Spleen (tissue), 7 donors: Measurements from ENCODE around the gene HES6.

Source experiments
- CTCF ChIP-seq, 11 experiments: fragments of 200-600 bp in 7 of 11; fragments of 450-650 bp in 4 of 11; sonication (generic) in 4 of 11; IDR thresholded peaks in 8 of 11; conservative IDR thresholded peaks in 3 of 11; 1 replicate in 7 of 11; 2 replicates in 4 of 11; pipeline versions ENCODE4 v1.4.0 to v1.8.0; 2016 to 2021; ENCODE audit warnings: antibody characterized with exemption in 11 of 11, inconsistent platforms in 4 of 11, mild to moderate bottlenecking in 1 of 11
- POLR2A ChIP-seq, 3 donors: fragments of 450-650 bp; IDR thresholded peaks; one replicate each; pipeline ENCODE4 v1.5.1; 2017; ENCODE audit warnings: antibody characterized with exemption in 3 of 3, mild to moderate bottlenecking in 1 of 3
- POLR2AphosphoS5 ChIP-seq, 3 donors: sonication (generic); formaldehyde crosslinking; IDR thresholded peaks; one replicate each; pipeline ENCODE4 v1.5.1; 2017; ENCODE audit warnings: antibody characterized with exemption in 3 of 3
- donor health status: DM: no; HTN: no; CAD: no; lungs with moderate emphysema.
- donor health status: DM: no; HTN: no; CAD: no.
- donor health status: DM: no; HTN: no; CAD: no.

- no peak for TF ChIP-seq POLR2AphosphoS5 (IDR thresholded peaks at IDR 0.05)
- TF ChIP-seq CTCF (IDR thresholded peaks at IDR 0.05 in 8 of 11, conservative IDR thresholded peaks at IDR 0.05 in 3 of 11): no peak
- TF ChIP-seq POLR2A (IDR thresholded peaks at IDR 0.05): no peak
These were observed 45.8 kb upstream of the HES6 start for GRCh38 chr2:238285653-238286082.
